ENCODE data around the gene C13orf42.

The C13orf42 gene

GRCh38 chr13:51065372-51066090, 45.5 kb downstream of the C13orf42 start:
- no peak for DNase-seq (ENCODE audit: low read depth)

GRCh38 chr13:51064753-51065152, 46.3 kb downstream of the C13orf42 start:
- no peak for DNase-seq (ENCODE audit: low read depth)

GRCh38 chr13:51063909-51064308, 47.2 kb downstream of the C13orf42 start:
- DNase-seq (ENCODE audit: low read depth): no peak

GRCh38 chr13:51058461-51059167, 52.5 kb downstream of the C13orf42 start:
- no peak for DNase-seq (ENCODE audit: low read depth)

GRCh38 chr13:51057906-51058305, 53.2 kb downstream of the C13orf42 start:
- DNase-seq (ENCODE audit: low read depth): no peak

- DNase-seq (ENCODE audit: low read depth): no peak
These were observed 54.1 kb downstream of the C13orf42 start for GRCh38 chr13:51057001-51057400.

GRCh38 chr13:51052581-51052980, 58.5 kb downstream of the C13orf42 start:
- peak; percentile 48 for DNase-seq (ENCODE audit: low read depth)

GRCh38 chr13:51050021-51050830, 60.8 kb downstream of the C13orf42 start:
- no peak for DNase-seq (ENCODE audit: low read depth)

- DNase-seq (ENCODE audit: low read depth): no peak
These were observed 62.5 kb downstream of the C13orf42 start for GRCh38 chr13:51048616-51049015.

GRCh38 chr13:51048166-51048461, 63.0 kb downstream of the C13orf42 start:
- DNase-seq (ENCODE audit: low read depth): no peak

GRCh38 chr13:51047434-51048165, 63.5 kb downstream of the C13orf42 start:
- DNase-seq (ENCODE audit: low read depth): no peak

GRCh38 chr13:51045451-51045850, 65.6 kb downstream of the C13orf42 start:
- no peak for DNase-seq (ENCODE audit: low read depth)

GRCh38 chr13:51044023-51044665, 66.9 kb downstream of the C13orf42 start:
- no peak for DNase-seq (ENCODE audit: low read depth)

- no peak for DNase-seq (ENCODE audit: low read depth)
These were observed 67.8 kb downstream of the C13orf42 start for GRCh38 chr13:51043310-51043709.

GRCh38 chr13:51041710-51042109, 69.4 kb downstream of the C13orf42 start:
- DNase-seq (ENCODE audit: low read depth): no peak

- no peak for DNase-seq (ENCODE audit: low read depth)
These were observed 69.9 kb downstream of the C13orf42 start for GRCh38 chr13:51041126-51041525.

- DNase-seq (ENCODE audit: low read depth): no peak
These were observed 70.6 kb downstream of the C13orf42 start for GRCh38 chr13:51040431-51040830.

GRCh38 chr13:51036418-51036817, 74.7 kb downstream of the C13orf42 start:
- no peak for DNase-seq (ENCODE audit: low read depth)

GRCh38 chr13:51035978-51036377, 75.1 kb downstream of the C13orf42 start:
- DNase-seq (ENCODE audit: low read depth): no peak

GRCh38 chr13:51035469-51035868, 75.6 kb downstream of the C13orf42 start:
- peak; percentile 66 for DNase-seq (ENCODE audit: low read depth)

- DNase-seq (ENCODE audit: low read depth): peak; percentile 39
These were observed 76.2 kb downstream of the C13orf42 start for GRCh38 chr13:51034906-51035305.
